HG02852 (cell line): ENCODE measurements around the gene TTC8.
"Not testable (repeated sequence)": the region's sequence is repeated elsewhere in the genome, so short reads cannot be mapped to it uniquely, and the experiment has no call there.

Experiments
- ATAC-seq: cut with Tn5 transposase; IDR thresholded peaks from one replicate; pipeline ENCODE4 v1.9.1; 2021; ENCODE audit warnings: mild to moderate bottlenecking, moderate library complexity; ENCODE audit not compliant: unreplicated experiment

TTC8 gene

GRCh38 chr14:88823968-88824313 lies 510 bp upstream of the TTC8 start:
- peak; percentile 3 for ATAC-seq

- no peak for ATAC-seq
Measured at GRCh38 chr14:88825078-88825458, 617 bp downstream of the TTC8 start.

GRCh38 chr14:88825503-88825902 lies 1.1 kb downstream of the TTC8 start:
- no peak for ATAC-seq

GRCh38 chr14:88829188-88829587 lies 4.7 kb downstream of the TTC8 start:
- no peak for ATAC-seq

- ATAC-seq: no peak
Measured at GRCh38 chr14:88829685-88830302, 5.3 kb downstream of the TTC8 start.

GRCh38 chr14:88831284-88831683 lies 6.8 kb downstream of the TTC8 start:
- no peak for ATAC-seq

- ATAC-seq: no peak
Measured at GRCh38 chr14:88834883-88835431, 10.5 kb downstream of the TTC8 start.

- ATAC-seq: no peak
Measured at GRCh38 chr14:88835661-88836060, 11.2 kb downstream of the TTC8 start.

GRCh38 chr14:88837495-88837894 lies 13.0 kb downstream of the TTC8 start:
- no peak for ATAC-seq

GRCh38 chr14:88838015-88838414 lies 13.6 kb downstream of the TTC8 start:
- no peak for ATAC-seq

- no peak for ATAC-seq
Measured at GRCh38 chr14:88840926-88841325, 16.5 kb downstream of the TTC8 start.

GRCh38 chr14:88841741-88842140 lies 17.3 kb downstream of the TTC8 start:
- no peak for ATAC-seq

GRCh38 chr14:88842414-88842813 lies 18.0 kb downstream of the TTC8 start:
- no peak for ATAC-seq

GRCh38 chr14:88844980-88845491 lies 20.6 kb downstream of the TTC8 start:
- no peak for ATAC-seq

- ATAC-seq: no peak
Measured at GRCh38 chr14:88848571-88848970, 24.1 kb downstream of the TTC8 start.

GRCh38 chr14:88849716-88850115 lies 25.3 kb downstream of the TTC8 start:
- ATAC-seq: no peak

- no peak for ATAC-seq
Measured at GRCh38 chr14:88851587-88851986, 27.1 kb downstream of the TTC8 start.

- no peak for ATAC-seq
Measured at GRCh38 chr14:88852632-88853031, 28.2 kb downstream of the TTC8 start.

GRCh38 chr14:88853129-88853528 lies 28.7 kb downstream of the TTC8 start:
- ATAC-seq: no peak

GRCh38 chr14:88856786-88857366 lies 32.4 kb downstream of the TTC8 start:
- no peak for ATAC-seq

- not testable (repeated sequence) for ATAC-seq
Measured at GRCh38 chr14:88857861-88858260, 33.4 kb downstream of the TTC8 start.

- not testable (repeated sequence) for ATAC-seq
Measured at GRCh38 chr14:88859118-88859517, 34.7 kb downstream of the TTC8 start.

GRCh38 chr14:88863167-88863566 lies 38.7 kb downstream of the TTC8 start:
- no peak for ATAC-seq
